Ishikawa (cell line): ENCODE measurements around the gene KLF13.

Experiments used
- CREB1 ChIP-seq: IDR thresholded peaks from 2 replicates; pipeline ENCODE4 v1.6.1; 2012; ENCODE audit warnings: low read depth
- MAX ChIP-seq: IDR thresholded peaks from 2 replicates; pipeline ENCODE4 v1.6.1; 2012
- TAF1 ChIP-seq: IDR thresholded peaks from 2 replicates; pipeline ENCODE4 v1.6.1; 2012; ENCODE audit warnings: low read depth, mild to moderate bottlenecking
- USF1 ChIP-seq: IDR thresholded peaks from 2 replicates; pipeline ENCODE4 v1.6.1; 2012

GRCh38 chr15:31339558-31339895 lies 12.9 kb downstream of the KLF13 start:
- TF ChIP-seq MAX (no peak), USF1 (no peak), CREB1 (no peak), TAF1 (no peak)
